HepG2 (cell line): ENCODE measurements around the gene IGDCC3. TPM values are rescaled to one million over a fixed set of nuclear protein-coding genes. Genes with fewer than 3 reads are reported as not detected.

Source experiments
- ELF3 ChIP-seq: IDR thresholded peaks from 2 replicates; pipeline ENCODE4 v1.6.1; 2016; ENCODE audit warnings: missing genetic modification reagents, missing compliant biosample characterization
- HNF4A ChIP-seq: sonication (generic); formaldehyde crosslinking; IDR thresholded peaks from 2 replicates; pipeline ENCODE4 v1.4.0; 2020; ENCODE audit warnings: missing genetic modification reagents
- KAT7 ChIP-seq: IDR thresholded peaks from 2 replicates; pipeline ENCODE4 v1.6.1; 2018; ENCODE audit warnings: borderline replicate concordance, missing compliant biosample characterization
- MEF2D ChIP-seq: sonication (generic); formaldehyde crosslinking; IDR thresholded peaks from 2 replicates; pipeline ENCODE4 v1.5.1; 2020; ENCODE audit warnings: mild to moderate bottlenecking, missing genetic modification reagents
- MTF1 ChIP-seq: sonication (generic); formaldehyde crosslinking; IDR thresholded peaks from 2 replicates; pipeline ENCODE4 v1.5.0; 2020; ENCODE audit warnings: missing genetic modification reagents
- PHF8 ChIP-seq: sonication (generic); formaldehyde crosslinking; IDR thresholded peaks from 2 replicates; pipeline ENCODE4 v1.5.0; 2020; ENCODE audit warnings: missing genetic modification reagents
- SMAD3 ChIP-seq: sonication (generic); formaldehyde crosslinking; IDR thresholded peaks from 2 replicates; pipeline ENCODE4 v1.4.0; 2020; ENCODE audit warnings: missing genetic modification reagents
- SRSF9 ChIP-seq: fragments of 200-400 bp; formaldehyde crosslinking; IDR thresholded peaks from 2 replicates; pipeline ENCODE4 v1.6.1; 2018; ENCODE audit warnings: borderline replicate concordance, mild to moderate bottlenecking, low read depth, low read length; ENCODE audit not compliant: insufficient read depth, poor library complexity, severe bottlenecking
- TOE1 ChIP-seq: sonication (generic); formaldehyde crosslinking; IDR thresholded peaks from 2 replicates; pipeline ENCODE4 v1.4.0; 2020; ENCODE audit warnings: mild to moderate bottlenecking, missing genetic modification reagents
- ZBTB7B ChIP-seq: sonication (generic); formaldehyde crosslinking; IDR thresholded peaks from 2 replicates; pipeline ENCODE4 v1.4.0; 2020; ENCODE audit warnings: missing genetic modification reagents
- ZFP36L1 ChIP-seq: sonication (generic); formaldehyde crosslinking; IDR thresholded peaks from 2 replicates; pipeline ENCODE4 v1.8.0; 2022; ENCODE audit warnings: mild to moderate bottlenecking, missing genetic modification reagents, moderate library complexity
- ZNF225 ChIP-seq: sonication (generic); formaldehyde crosslinking; IDR thresholded peaks from 2 replicates; pipeline ENCODE4 v1.4.0; 2020; ENCODE audit warnings: mild to moderate bottlenecking, missing genetic modification reagents
- ZNF614 ChIP-seq: IDR thresholded peaks from 2 replicates; pipeline ENCODE4 v1.6.1; 2018; ENCODE audit warnings: missing biosample characterization, missing genetic modification reagents, inconsistent platforms, borderline replicate concordance
- ZNF619 ChIP-seq: sonication (generic); formaldehyde crosslinking; IDR thresholded peaks from 2 replicates; pipeline ENCODE4 v1.4.0; 2020; ENCODE audit warnings: mild to moderate bottlenecking, missing genetic modification reagents
- ZNF670 ChIP-seq: sonication (generic); formaldehyde crosslinking; IDR thresholded peaks from 2 replicates; pipeline ENCODE4 v1.8.0; 2022; ENCODE audit warnings: mild to moderate bottlenecking, missing genetic modification reagents, borderline replicate concordance
- ZNF776 ChIP-seq: sonication (generic); formaldehyde crosslinking; IDR thresholded peaks from 2 replicates; pipeline ENCODE4 v1.4.0; 2020; ENCODE audit warnings: mild to moderate bottlenecking, missing genetic modification reagents
- polyA plus RNA-seq, 8 experiments: library from polyadenylated mRNA; depleted of rRNA in 3 of 8; stranded (reverse) in 7 of 8; unstranded in 1 of 8; fragments of >200 nt; fragmentation: Illumina TruSeq in 4 of 8; extraction: Trizol in 4 of 8; gene quantifications; 2 replicates each; pipeline versions ENCODE4 v1.2.1 to v1.2.3, GENCODE V29; 2011 to 2016; ENCODE audit warnings: low read depth in 4 of 8, missing spikeins in 1 of 8, mixed read lengths in 1 of 8; ENCODE audit not compliant: insufficient read depth in 1 of 8
- total RNA-seq, 5 experiments: library from RNA; depleted of rRNA; stranded (reverse); fragments of >200 nt; fragmentation: Illumina TruSeq; extraction: Trizol; gene quantifications; 2 replicates each; pipeline ENCODE4 v1.2.3, GENCODE V29; 2016; ENCODE audit warnings: low read depth in 1 of 5
- TF ChIP-seq, protein P1 (sequence below): IDR thresholded peaks from 2 replicates; pipeline ENCODE4 v1.6.1; 2016; ENCODE audit warnings: mild to moderate bottlenecking, missing biosample characterization, missing genetic modification reagents
- TF ChIP-seq, protein P2 (sequence below): sonication (generic); formaldehyde crosslinking; IDR thresholded peaks from 2 replicates; pipeline ENCODE4 v1.8.0; 2022; ENCODE audit warnings: mild to moderate bottlenecking, missing genetic modification reagents, moderate library complexity
- TF ChIP-seq, protein P3 (sequence below): sonication (generic); formaldehyde crosslinking; IDR thresholded peaks from 2 replicates; pipeline ENCODE4 v1.5.0; 2020; ENCODE audit warnings: mild to moderate bottlenecking, missing genetic modification reagents, moderate library complexity
- TF ChIP-seq, protein P4 (sequence below): sonication (generic); formaldehyde crosslinking; IDR thresholded peaks from 2 replicates; pipeline ENCODE4 v1.5.0; 2020; ENCODE audit warnings: mild to moderate bottlenecking, missing genetic modification reagents
- TF ChIP-seq, protein P5 (sequence below): IDR thresholded peaks from 2 replicates; pipeline ENCODE4 v1.6.1; 2016; ENCODE audit warnings: low read depth

Gene IGDCC3
- total and polyA plus RNA-seq, 2 of the 13 experiments (the other 11 are each of a cell fraction or from before 2014, with no cell fraction given) = 30.1 to 51.8 TPM

DNA sequence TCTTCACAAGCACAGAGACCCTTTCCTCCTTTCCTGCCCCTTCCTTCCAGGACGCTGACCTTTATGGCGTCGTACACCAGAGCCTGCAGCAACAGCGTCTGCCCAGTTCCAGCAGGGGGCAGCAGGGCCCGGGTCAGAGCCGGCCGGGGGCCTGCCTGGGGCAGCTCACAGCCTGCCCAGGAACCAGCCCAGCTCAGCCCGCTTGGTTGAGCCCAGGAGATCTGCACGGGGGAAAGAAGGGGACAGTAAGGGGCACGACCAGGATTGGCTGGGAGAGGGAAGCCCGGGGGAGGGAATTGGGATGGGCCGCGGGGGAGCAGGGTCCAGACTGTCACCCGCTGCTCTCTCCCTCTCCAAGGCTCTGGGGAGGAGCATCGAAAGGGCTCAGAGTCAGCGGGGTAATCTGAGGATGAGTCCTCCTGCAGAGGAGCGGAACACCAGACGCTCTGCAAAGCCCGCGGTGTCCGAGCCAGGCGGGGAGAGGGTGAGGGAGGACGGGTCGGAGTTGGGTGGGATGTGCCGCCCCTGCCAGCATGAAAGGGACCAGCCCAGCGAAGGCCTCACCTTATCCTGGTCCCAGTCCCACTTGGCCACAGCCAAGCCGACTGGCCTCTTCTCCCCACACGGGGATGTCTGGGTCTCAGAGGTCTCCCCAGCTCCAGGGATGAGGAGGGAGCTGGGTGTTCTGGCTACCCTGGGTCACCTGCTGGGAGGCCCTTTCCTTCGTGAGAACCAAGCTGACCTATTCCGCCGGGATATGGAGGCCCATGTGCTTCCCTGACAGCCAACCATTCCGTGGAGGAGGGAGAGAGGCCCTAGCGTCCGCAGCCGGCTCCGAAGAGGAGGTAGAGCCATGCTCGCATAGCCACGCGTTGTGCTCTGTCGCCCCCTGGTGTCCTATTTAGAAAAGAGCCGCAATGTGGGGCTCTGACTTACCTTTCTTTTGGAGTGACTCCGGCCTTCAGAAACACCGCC is 7.4 kb upstream of the IGDCC3 start (continued):
- TF ChIP-seq, protein P1, sequence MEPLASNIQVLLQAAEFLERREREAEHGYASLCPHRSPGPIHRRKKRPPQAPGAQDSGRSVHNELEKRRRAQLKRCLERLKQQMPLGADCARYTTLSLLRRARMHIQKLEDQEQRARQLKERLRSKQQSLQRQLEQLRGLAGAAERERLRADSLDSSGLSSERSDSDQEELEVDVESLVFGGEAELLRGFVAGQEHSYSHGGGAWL (CRISPR knock-in tag) = peak; percentile 51; the same call in 1 of the 2 replicates
- TF ChIP-seq PHF8 (CRISPR knock-in tag) (peak; percentile 55), KAT7 (no peak), ZFP36L1 (peak; percentile 72; the same call in 1 of the 2 replicates), ZBTB7B (CRISPR knock-in tag) (peak; percentile 81), HNF4A (no peak), ZNF670 (CRISPR knock-in tag) (0 out of 2 replicates have a peak, but pooled peaks have one; percentile 52), ZNF225 (CRISPR knock-in tag) (no peak), MTF1 (CRISPR knock-in tag) (no peak), SMAD3 (CRISPR knock-in tag) (0 out of 2 replicates have a peak, but pooled peaks have one; percentile 41), TOE1 (CRISPR knock-in tag) (no peak), ZNF776 (CRISPR knock-in tag) (no peak), ZNF614 (0 out of 2 replicates have a peak, but pooled peaks have one; percentile 29), ELF3 (CRISPR knock-in tag) (no peak; the same call in 1 of the 2 replicates), MEF2D (CRISPR knock-in tag) (peak; percentile 36), ZNF619 (CRISPR knock-in tag) (no peak), SRSF9 (no peak)
- TF ChIP-seq, protein P2, sequence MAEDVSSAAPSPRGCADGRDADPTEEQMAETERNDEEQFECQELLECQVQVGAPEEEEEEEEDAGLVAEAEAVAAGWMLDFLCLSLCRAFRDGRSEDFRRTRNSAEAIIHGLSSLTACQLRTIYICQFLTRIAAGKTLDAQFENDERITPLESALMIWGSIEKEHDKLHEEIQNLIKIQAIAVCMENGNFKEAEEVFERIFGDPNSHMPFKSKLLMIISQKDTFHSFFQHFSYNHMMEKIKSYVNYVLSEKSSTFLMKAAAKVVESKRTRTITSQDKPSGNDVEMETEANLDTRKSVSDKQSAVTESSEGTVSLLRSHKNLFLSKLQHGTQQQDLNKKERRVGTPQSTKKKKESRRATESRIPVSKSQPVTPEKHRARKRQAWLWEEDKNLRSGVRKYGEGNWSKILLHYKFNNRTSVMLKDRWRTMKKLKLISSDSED (CRISPR knock-in tag) = peak; percentile 56; the same call in 1 of the 2 replicates
- TF ChIP-seq, protein P3, sequence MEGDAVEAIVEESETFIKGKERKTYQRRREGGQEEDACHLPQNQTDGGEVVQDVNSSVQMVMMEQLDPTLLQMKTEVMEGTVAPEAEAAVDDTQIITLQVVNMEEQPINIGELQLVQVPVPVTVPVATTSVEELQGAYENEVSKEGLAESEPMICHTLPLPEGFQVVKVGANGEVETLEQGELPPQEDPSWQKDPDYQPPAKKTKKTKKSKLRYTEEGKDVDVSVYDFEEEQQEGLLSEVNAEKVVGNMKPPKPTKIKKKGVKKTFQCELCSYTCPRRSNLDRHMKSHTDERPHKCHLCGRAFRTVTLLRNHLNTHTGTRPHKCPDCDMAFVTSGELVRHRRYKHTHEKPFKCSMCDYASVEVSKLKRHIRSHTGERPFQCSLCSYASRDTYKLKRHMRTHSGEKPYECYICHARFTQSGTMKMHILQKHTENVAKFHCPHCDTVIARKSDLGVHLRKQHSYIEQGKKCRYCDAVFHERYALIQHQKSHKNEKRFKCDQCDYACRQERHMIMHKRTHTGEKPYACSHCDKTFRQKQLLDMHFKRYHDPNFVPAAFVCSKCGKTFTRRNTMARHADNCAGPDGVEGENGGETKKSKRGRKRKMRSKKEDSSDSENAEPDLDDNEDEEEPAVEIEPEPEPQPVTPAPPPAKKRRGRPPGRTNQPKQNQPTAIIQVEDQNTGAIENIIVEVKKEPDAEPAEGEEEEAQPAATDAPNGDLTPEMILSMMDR (CRISPR knock-in tag) = peak; percentile 98
- TF ChIP-seq, protein P4, sequence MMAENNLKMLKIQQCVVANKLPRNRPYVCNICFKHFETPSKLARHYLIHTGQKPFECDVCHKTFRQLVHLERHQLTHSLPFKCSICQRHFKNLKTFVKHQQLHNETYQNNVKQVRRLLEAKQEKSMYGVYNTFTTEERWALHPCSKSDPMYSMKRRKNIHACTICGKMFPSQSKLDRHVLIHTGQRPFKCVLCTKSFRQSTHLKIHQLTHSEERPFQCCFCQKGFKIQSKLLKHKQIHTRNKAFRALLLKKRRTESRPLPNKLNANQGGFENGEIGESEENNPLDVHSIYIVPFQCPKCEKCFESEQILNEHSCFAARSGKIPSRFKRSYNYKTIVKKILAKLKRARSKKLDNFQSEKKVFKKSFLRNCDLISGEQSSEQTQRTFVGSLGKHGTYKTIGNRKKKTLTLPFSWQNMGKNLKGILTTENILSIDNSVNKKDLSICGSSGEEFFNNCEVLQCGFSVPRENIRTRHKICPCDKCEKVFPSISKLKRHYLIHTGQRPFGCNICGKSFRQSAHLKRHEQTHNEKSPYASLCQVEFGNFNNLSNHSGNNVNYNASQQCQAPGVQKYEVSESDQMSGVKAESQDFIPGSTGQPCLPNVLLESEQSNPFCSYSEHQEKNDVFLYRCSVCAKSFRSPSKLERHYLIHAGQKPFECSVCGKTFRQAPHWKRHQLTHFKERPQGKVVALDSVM (CRISPR knock-in tag) = peak; percentile 81
- TF ChIP-seq, protein P5, sequence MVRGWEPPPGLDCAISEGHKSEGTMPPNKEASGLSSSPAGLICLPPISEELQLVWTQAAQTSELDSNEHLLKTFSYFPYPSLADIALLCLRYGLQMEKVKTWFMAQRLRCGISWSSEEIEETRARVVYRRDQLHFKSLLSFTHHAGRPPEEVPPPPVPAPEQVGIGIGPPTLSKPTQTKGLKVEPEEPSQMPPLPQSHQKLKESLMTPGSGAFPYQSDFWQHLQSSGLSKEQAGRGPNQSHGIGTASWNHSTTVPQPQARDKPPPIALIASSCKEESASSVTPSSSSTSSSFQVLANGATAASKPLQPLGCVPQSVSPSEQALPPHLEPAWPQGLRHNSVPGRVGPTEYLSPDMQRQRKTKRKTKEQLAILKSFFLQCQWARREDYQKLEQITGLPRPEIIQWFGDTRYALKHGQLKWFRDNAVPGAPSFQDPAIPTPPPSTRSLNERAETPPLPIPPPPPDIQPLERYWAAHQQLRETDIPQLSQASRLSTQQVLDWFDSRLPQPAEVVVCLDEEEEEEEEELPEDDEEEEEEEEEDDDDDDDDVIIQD (CRISPR knock-in tag) = no peak
